Measurements from ENCODE around the gene CD48. TPM values are rescaled to one million over a fixed set of nuclear protein-coding genes. Genes with fewer than 3 reads are reported as not detected.

Gene CD48
- total and polyA plus RNA-seq, 2 experiments from 2014 or later = not detected

DNA sequence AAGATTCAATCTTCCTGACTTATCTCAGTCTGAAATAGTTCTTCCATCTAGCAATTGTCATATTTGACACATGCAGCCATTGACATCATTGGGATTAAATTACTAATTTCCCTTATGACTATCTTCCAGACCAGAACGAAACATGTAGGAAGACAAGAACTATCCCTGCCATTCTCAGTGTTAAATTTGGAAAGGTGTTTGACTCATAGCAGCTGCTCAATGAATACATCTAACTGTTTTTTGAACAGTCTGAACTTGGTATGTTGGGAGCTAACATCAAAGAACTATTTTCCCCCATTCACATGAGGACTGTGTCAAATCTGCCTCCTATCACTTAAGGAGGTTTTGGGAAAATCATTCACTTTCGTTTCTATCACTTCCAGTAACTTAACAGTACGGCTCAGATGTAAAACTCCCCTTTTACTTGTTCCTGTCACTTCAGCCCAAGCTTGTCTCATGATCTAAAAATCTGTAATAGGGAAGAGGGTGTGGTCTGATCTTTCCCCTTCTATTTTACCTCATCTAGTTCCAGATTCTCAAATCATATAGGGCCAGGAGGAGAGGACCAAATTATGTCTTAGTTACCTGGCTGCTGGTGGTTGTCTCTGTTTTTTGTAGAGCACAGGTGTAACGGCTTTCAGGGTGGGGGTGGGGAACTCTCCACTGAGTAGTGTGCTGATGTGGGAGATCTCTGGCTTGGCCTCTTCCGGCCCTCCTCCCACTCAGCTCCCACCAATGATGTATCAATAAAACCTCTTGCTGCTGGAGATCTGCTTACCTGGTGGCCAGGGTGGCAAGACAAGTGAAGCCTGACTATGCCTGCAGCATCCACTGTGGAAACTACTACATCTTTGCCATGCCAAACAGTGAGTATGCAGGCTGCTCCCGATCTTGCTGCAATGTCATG is 38.6 kb downstream of the CD48 start:
- no peak for DNase-seq
- in situ Hi-C loops (cut with MboI) = no loop called here
- H3K9me3 ChIP-seq (ENCODE audit: low read depth) = no peaks in the 10 kb centered on the region
- H3K9me2 ChIP-seq (ENCODE audit: insufficient read depth) = no peaks in the 10 kb centered on the region
- no peaks in the 10 kb centered on the region for H3K4me1 ChIP-seq (ENCODE audit: insufficient read depth)
- no peak overlapping the region for H3K4me3 ChIP-seq
- H3K27me3 ChIP-seq (replicated peaks; ENCODE audit: insufficient read depth) = peaks cover 4% of the 10 kb centered on the region; the same call in 1 of the 2 replicates
- H3K27ac ChIP-seq = no peak overlapping the region
- H2AFZ ChIP-seq = no peak overlapping the region
- no peak overlapping the region for H3K9ac ChIP-seq
- H3K4me2 ChIP-seq (ENCODE audit: unreplicated experiment) = no peak overlapping the region
- TF ChIP-seq EZH2 (IDR thresholded peaks at IDR 0.05; ENCODE audit: insufficient read depth, poor library complexity, severe bottlenecking) (no peak), EZH2phosphoT487 (IDR thresholded peaks at IDR 0.05; ENCODE audit: insufficient read depth, low read depth) (no peak)
- H3F3A ChIP-seq (ENCODE audit: insufficient read depth) = no peaks in the 10 kb centered on the region
- WGBS, 2 experiments (ENCODE audit: low coverage in 1 of 2, low lambda C conversion rate in 2 of 2, missing lambda C conversion rate in 2 of 2) = 13 to 17% methylated on average over 6 of the region's 6 CpGs
- H3K79me2 ChIP-seq (ENCODE audit: insufficient read depth) = no peaks in the 10 kb centered on the region
- no peaks in the 10 kb centered on the region for H3K36me3 ChIP-seq (ENCODE audit: low read depth)
- no peaks in the 10 kb centered on the region for H4K20me1 ChIP-seq (ENCODE audit: insufficient read depth)

- Histone ChIP-seq H2AFZ (no peak overlapping the region), H3F3A (ENCODE audit: insufficient read depth) (no peaks in the 10 kb centered on the region), H3K9me3 (ENCODE audit: low read depth) (no peaks in the 10 kb centered on the region), H3K27me3 (replicated peaks; ENCODE audit: insufficient read depth) (peaks cover 4% of the 10 kb centered on the region; the same call in 1 of the 2 replicates), H3K36me3 (ENCODE audit: low read depth) (no peaks in the 10 kb centered on the region), H3K9me2 (ENCODE audit: insufficient read depth) (no peaks in the 10 kb centered on the region), H3K79me2 (ENCODE audit: insufficient read depth) (no peaks in the 10 kb centered on the region), H3K4me2 (ENCODE audit: unreplicated experiment) (no peak overlapping the region), H3K4me1 (ENCODE audit: insufficient read depth) (no peaks in the 10 kb centered on the region), H4K20me1 (ENCODE audit: insufficient read depth) (no peaks in the 10 kb centered on the region), H3K4me3 (no peak overlapping the region), H3K9ac (no peak overlapping the region), H3K27ac (no peak overlapping the region)
- in situ Hi-C loops (cut with MboI) = no loop called here
- no peak for TF ChIP-seq EZH2phosphoT487 (IDR thresholded peaks at IDR 0.05; ENCODE audit: insufficient read depth, low read depth)
- no peak for TF ChIP-seq EZH2 (IDR thresholded peaks at IDR 0.05; ENCODE audit: insufficient read depth, poor library complexity, severe bottlenecking)
- DNase-seq = no peak
- 2 to 4% methylated on average over 3 of the region's 3 CpGs for WGBS, 2 experiments (ENCODE audit: low coverage in 1 of 2, low lambda C conversion rate in 2 of 2, missing lambda C conversion rate in 2 of 2)
These were observed 39.8 kb downstream of the CD48 start for GRCh38 chr1:160671603-160672517.

GRCh38 chr1:160670701-160671100 is 40.9 kb downstream of the CD48 start:
- Histone ChIP-seq H3K9ac (no peak overlapping the region), H3K36me3 (ENCODE audit: low read depth) (no peaks in the 10 kb centered on the region), H3K4me1 (ENCODE audit: insufficient read depth) (no peaks in the 10 kb centered on the region), H3K9me3 (ENCODE audit: low read depth) (no peaks in the 10 kb centered on the region), H3F3A (ENCODE audit: insufficient read depth) (no peaks in the 10 kb centered on the region), H3K4me2 (ENCODE audit: unreplicated experiment) (no peak overlapping the region), H3K27me3 (replicated peaks; ENCODE audit: insufficient read depth) (peaks cover 4% of the 10 kb centered on the region; the same call in 1 of the 2 replicates), H2AFZ (no peak overlapping the region), H4K20me1 (ENCODE audit: insufficient read depth) (no peaks in the 10 kb centered on the region), H3K4me3 (no peak overlapping the region), H3K9me2 (ENCODE audit: insufficient read depth) (no peaks in the 10 kb centered on the region), H3K79me2 (ENCODE audit: insufficient read depth) (no peaks in the 10 kb centered on the region), H3K27ac (no peak overlapping the region)
- no peak for DNase-seq
- no peak for TF ChIP-seq EZH2 (IDR thresholded peaks at IDR 0.05; ENCODE audit: insufficient read depth, poor library complexity, severe bottlenecking)
- no peak for TF ChIP-seq EZH2phosphoT487 (IDR thresholded peaks at IDR 0.05; ENCODE audit: insufficient read depth, low read depth)
- WGBS, 2 experiments (ENCODE audit: low coverage in 1 of 2, low lambda C conversion rate in 2 of 2, missing lambda C conversion rate in 2 of 2) = 23 to 27% methylated on average over 4 of the region's 4 CpGs
- in situ Hi-C loops (cut with MboI) = no loop called here

DNA sequence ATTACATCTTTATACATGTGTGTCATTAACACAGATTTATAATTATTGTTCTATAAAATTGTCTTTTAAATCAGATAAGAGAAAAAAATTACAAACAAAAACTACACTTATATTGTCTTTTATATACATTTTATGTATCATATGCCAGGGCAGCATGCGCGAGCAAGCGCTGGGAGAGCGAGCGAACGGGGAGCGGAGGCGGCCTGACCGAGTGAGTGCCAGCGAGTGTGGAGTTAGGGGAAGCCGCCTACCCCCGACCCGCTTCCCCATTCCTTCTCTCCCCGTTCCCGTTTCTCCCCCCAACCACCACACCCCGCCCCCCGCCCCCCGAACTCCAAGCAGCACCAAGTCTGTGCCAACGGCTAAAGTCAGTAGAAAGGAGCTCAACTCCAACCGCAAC is 41.8 kb downstream of the CD48 start:
- Histone ChIP-seq H3K9me3 (ENCODE audit: low read depth) (no peaks in the 10 kb centered on the region), H3K4me1 (ENCODE audit: insufficient read depth) (no peaks in the 10 kb centered on the region), H4K20me1 (ENCODE audit: insufficient read depth) (no peaks in the 10 kb centered on the region), H3K27me3 (replicated peaks; ENCODE audit: insufficient read depth) (peaks cover 4% of the 10 kb centered on the region; the same call in 1 of the 2 replicates), H3K79me2 (ENCODE audit: insufficient read depth) (no peaks in the 10 kb centered on the region), H3K9me2 (ENCODE audit: insufficient read depth) (no peaks in the 10 kb centered on the region), H3K36me3 (ENCODE audit: low read depth) (no peaks in the 10 kb centered on the region), H3K27ac (no peak overlapping the region), H3K9ac (no peak overlapping the region), H3K4me2 (ENCODE audit: unreplicated experiment) (no peak overlapping the region), H2AFZ (no peak overlapping the region), H3F3A (ENCODE audit: insufficient read depth) (no peaks in the 10 kb centered on the region), H3K4me3 (no peak overlapping the region)
- DNase-seq = no peak
- no peak for TF ChIP-seq EZH2 (IDR thresholded peaks at IDR 0.05; ENCODE audit: insufficient read depth, poor library complexity, severe bottlenecking)
- TF ChIP-seq EZH2phosphoT487 (IDR thresholded peaks at IDR 0.05; ENCODE audit: insufficient read depth, low read depth) = no peak
- WGBS, 2 experiments (ENCODE audit: low coverage in 1 of 2, low lambda C conversion rate in 2 of 2, missing lambda C conversion rate in 2 of 2) = 56 to 81% methylated on average over 12 to 20 of the region's 20 CpGs
- in situ Hi-C loops (cut with MboI) = no loop called here
